Adipocyte (in vitro differentiated cells): ENCODE measurements around the gene USP47.

ENCODE experiments used
- DNase-seq: peaks from one replicate; pipeline ENCODE4 v3.0.0-alpha.2; 2015; ENCODE audit warnings: low read depth
- H3K27me3 ChIP-seq: replicated peaks from 2 replicates; pipeline ENCODE4 v1.7.0; 2013; ENCODE audit warnings: mild to moderate bottlenecking, low read length, moderate library complexity; ENCODE audit not compliant: control insufficient read depth, insufficient read depth
- H3K36me3 ChIP-seq: 2 replicates; pipeline ENCODE4 v1.7.0; 2013; ENCODE audit warnings: low read length, mild to moderate bottlenecking, moderate library complexity; ENCODE audit not compliant: control insufficient read depth, insufficient read depth, severe bottlenecking
- H3K4me1 ChIP-seq: 2 replicates; pipeline ENCODE4 v1.7.0; 2013; ENCODE audit warnings: mild to moderate bottlenecking, low read length, moderate library complexity; ENCODE audit not compliant: control insufficient read depth, insufficient read depth
- H3K4me3 ChIP-seq: 2 replicates; pipeline ENCODE4 v1.7.0; 2013; ENCODE audit warnings: mild to moderate bottlenecking, low read length, moderate library complexity
- H3K9ac ChIP-seq: 2 replicates; pipeline ENCODE4 v1.7.0; 2013; ENCODE audit warnings: mild to moderate bottlenecking, low read length, moderate library complexity
- H3K9me3 ChIP-seq: 2 replicates; pipeline ENCODE4 v1.7.0; 2013; ENCODE audit warnings: mild to moderate bottlenecking, low read length, moderate library complexity; ENCODE audit not compliant: control insufficient read depth

USP47 gene

GRCh38 chr11:11978792-11979487 lies 137.2 kb downstream of the USP47 start:
- no peaks in the 10 kb centered on the region for H3K9me3 ChIP-seq
- H3K27me3 ChIP-seq, result no peaks in the 10 kb centered on the region
- no peak overlapping the region for H3K4me3 ChIP-seq
- peak; percentile 55 for DNase-seq
- H3K4me1 ChIP-seq, result peaks cover 66% of the 10 kb centered on the region
- no peaks in the 10 kb centered on the region for H3K36me3 ChIP-seq
- H3K9ac ChIP-seq, result peak overlapping the region; percentile 49

GRCh38 chr11:11979488-11980117 lies 137.8 kb downstream of the USP47 start:
- DNase-seq, result peak; percentile 94
- Histone ChIP-seq H3K9me3 (no peaks in the 10 kb centered on the region), H3K9ac (peak overlapping the region; percentile 49), H3K4me1 (peaks cover 67% of the 10 kb centered on the region), H3K4me3 (no peak overlapping the region), H3K27me3 (no peaks in the 10 kb centered on the region), H3K36me3 (no peaks in the 10 kb centered on the region)

- Histone ChIP-seq H3K9me3 (no peaks in the 10 kb centered on the region), H3K4me1 (peaks cover 70% of the 10 kb centered on the region), H3K4me3 (no peak overlapping the region), H3K36me3 (no peaks in the 10 kb centered on the region), H3K9ac (peak overlapping the region; percentile 49), H3K27me3 (no peaks in the 10 kb centered on the region)
- no peak for DNase-seq
Measured at GRCh38 chr11:11980200-11980599, 138.4 kb downstream of the USP47 start.

- H3K36me3 ChIP-seq, result no peaks in the 10 kb centered on the region
- DNase-seq, result no peak
- no peak overlapping the region for H3K9ac ChIP-seq
- H3K4me1 ChIP-seq, result peaks cover 73% of the 10 kb centered on the region
- no peaks in the 10 kb centered on the region for H3K27me3 ChIP-seq
- no peak overlapping the region for H3K4me3 ChIP-seq
- H3K9me3 ChIP-seq, result no peaks in the 10 kb centered on the region
Measured at GRCh38 chr11:11980841-11981308, 139.1 kb downstream of the USP47 start.

- peaks cover 71% of the 10 kb centered on the region for H3K4me1 ChIP-seq
- no peaks in the 10 kb centered on the region for H3K36me3 ChIP-seq
- no peaks in the 10 kb centered on the region for H3K27me3 ChIP-seq
- H3K4me3 ChIP-seq, result no peak overlapping the region
- DNase-seq, result no peak
- H3K9ac ChIP-seq, result no peak overlapping the region
- no peaks in the 10 kb centered on the region for H3K9me3 ChIP-seq
Measured at GRCh38 chr11:11981364-11981763, 139.6 kb downstream of the USP47 start.

- Histone ChIP-seq H3K36me3 (no peaks in the 10 kb centered on the region), H3K4me3 (no peak overlapping the region), H3K9ac (no peak overlapping the region), H3K4me1 (peaks cover 66% of the 10 kb centered on the region), H3K27me3 (no peaks in the 10 kb centered on the region), H3K9me3 (no peaks in the 10 kb centered on the region)
- no peak for DNase-seq
Measured at GRCh38 chr11:11981840-11982239, 140.1 kb downstream of the USP47 start.

GRCh38 chr11:11982461-11982860 lies 140.7 kb downstream of the USP47 start:
- H3K9ac ChIP-seq, result no peak overlapping the region
- no peaks in the 10 kb centered on the region for H3K27me3 ChIP-seq
- no peaks in the 10 kb centered on the region for H3K9me3 ChIP-seq
- H3K36me3 ChIP-seq, result no peaks in the 10 kb centered on the region
- H3K4me1 ChIP-seq, result peaks cover 60% of the 10 kb centered on the region
- no peak overlapping the region for H3K4me3 ChIP-seq
- no peak for DNase-seq

- H3K4me3 ChIP-seq, result no peak overlapping the region
- no peaks in the 10 kb centered on the region for H3K27me3 ChIP-seq
- DNase-seq, result peak; percentile 74
- H3K9ac ChIP-seq, result no peak overlapping the region
- peaks cover 60% of the 10 kb centered on the region for H3K4me1 ChIP-seq
- no peaks in the 10 kb centered on the region for H3K36me3 ChIP-seq
- no peaks in the 10 kb centered on the region for H3K9me3 ChIP-seq
Measured at GRCh38 chr11:11982975-11983374, 141.2 kb downstream of the USP47 start.

- peaks cover 59% of the 10 kb centered on the region for H3K4me1 ChIP-seq
- no peaks in the 10 kb centered on the region for H3K9me3 ChIP-seq
- H3K9ac ChIP-seq, result no peak overlapping the region
- H3K36me3 ChIP-seq, result no peaks in the 10 kb centered on the region
- no peak for DNase-seq
- no peak overlapping the region for H3K4me3 ChIP-seq
- H3K27me3 ChIP-seq, result no peaks in the 10 kb centered on the region
Measured at GRCh38 chr11:11983427-11983826, 141.7 kb downstream of the USP47 start.

- Histone ChIP-seq H3K36me3 (no peaks in the 10 kb centered on the region), H3K4me3 (no peak overlapping the region)
- no peak for DNase-seq
Measured at GRCh38 chr11:11984563-11984962, 142.8 kb downstream of the USP47 start.

GRCh38 chr11:11985016-11985715 lies 143.4 kb downstream of the USP47 start:
- Histone ChIP-seq H3K4me1 (peaks cover 46% of the 10 kb centered on the region), H3K27me3 (no peaks in the 10 kb centered on the region), H3K4me3 (no peak overlapping the region), H3K9me3 (no peaks in the 10 kb centered on the region), H3K36me3 (no peaks in the 10 kb centered on the region), H3K9ac (peak overlapping the region; percentile 32)
- DNase-seq, result no peak

More at GRCh38 chr11:11984563-11984962, 142.8 kb downstream of the USP47 start:
- H3K27me3 ChIP-seq, result no peaks in the 10 kb centered on the region
- H3K4me1 ChIP-seq, result peaks cover 47% of the 10 kb centered on the region
- H3K9me3 ChIP-seq, result no peaks in the 10 kb centered on the region
- peak overlapping the region; percentile 17 for H3K9ac ChIP-seq
